Adrenal gland (tissue), 5 donors: ENCODE measurements around the gene HCK.

ENCODE experiments used
- CTCF ChIP-seq, 6 experiments: fragments of 450-650 bp in 4 of 6; fragments of 200-600 bp in 2 of 6; sonication (generic) in 1 of 6; IDR thresholded peaks; 1 replicate in 5 of 6; 2 replicates in 1 of 6; pipeline versions ENCODE4 v1.5.1 to v1.8.0; 2016 to 2021; ENCODE audit warnings: antibody characterized with exemption in 6 of 6, mild to moderate bottlenecking in 2 of 6, moderate library complexity in 1 of 6
- POLR2A ChIP-seq, 2 donors: fragments of 450-650 bp; IDR thresholded peaks; one replicate each; pipeline ENCODE4 v1.6.1; 2017; ENCODE audit warnings: antibody characterized with exemption in 2 of 2, mild to moderate bottlenecking in 2 of 2, moderate library complexity in 1 of 2
- donor health status: DM: no; HTN: no; CAD: no.

- TF ChIP-seq CTCF (IDR thresholded peaks at IDR 0.05) (no peak), POLR2A (IDR thresholded peaks at IDR 0.05) (no peak)
Measured at GRCh38 chr20:32062776-32063170, 10.7 kb downstream of the HCK start.
